Stimulated activated CD4-positive, alpha-beta T cell treated with anti-CD3 and anti-CD28 coated beads, Interleukin-4, amount 100 ng/mL, for 48 hours (primary cell): ENCODE data around the gene GNA15.
"Not testable (repeated sequence)": the region's sequence is repeated elsewhere in the genome, so short reads cannot be mapped to it uniquely, and the experiment has no call there.

Source experiments
- DNase-seq, 2 donors: peaks; one replicate each; pipeline ENCODE4 v3.0.0-alpha.2; 2020; ENCODE audit warnings: low read depth in 2 of 2

Gene GNA15

GRCh38 chr19:3149526-3150505 is 14.0 kb downstream of the GNA15 start:
- DNase-seq = no peak

- no peak for DNase-seq
These were observed 15.0 kb downstream of the GNA15 start for GRCh38 chr19:3150739-3151329.

GRCh38 chr19:3151563-3152418 is 16.0 kb downstream of the GNA15 start:
- DNase-seq = no peak

GRCh38 chr19:3152419-3152780 is 16.6 kb downstream of the GNA15 start:
- no peak for DNase-seq

GRCh38 chr19:3153286-3154230 is 17.7 kb downstream of the GNA15 start:
- DNase-seq = no peak

- DNase-seq = not testable (repeated sequence)
These were observed 18.6 kb downstream of the GNA15 start for GRCh38 chr19:3154447-3154846.

GRCh38 chr19:3154957-3155736 is 19.3 kb downstream of the GNA15 start:
- peak; percentile 67 to 88 for DNase-seq

- no peak for DNase-seq
These were observed 21.4 kb downstream of the GNA15 start for GRCh38 chr19:3157096-3157845.

GRCh38 chr19:3159565-3159964 is 23.7 kb downstream of the GNA15 start:
- no peak for DNase-seq

- no peak for DNase-seq
These were observed 24.4 kb downstream of the GNA15 start for GRCh38 chr19:3160219-3160618.

- DNase-seq = no peak
These were observed 25.6 kb downstream of the GNA15 start for GRCh38 chr19:3161453-3161852.

GRCh38 chr19:3162418-3163229 is 26.8 kb downstream of the GNA15 start:
- peak; percentile 22 to 46 for DNase-seq

GRCh38 chr19:3163230-3163886 is 27.5 kb downstream of the GNA15 start:
- DNase-seq = peak; percentile 60 to 67

GRCh38 chr19:3163943-3164342 is 28.1 kb downstream of the GNA15 start:
- no peak for DNase-seq

- no peak for DNase-seq
These were observed 31.9 kb downstream of the GNA15 start for GRCh38 chr19:3167533-3168272.

- DNase-seq = no peak
These were observed 36.2 kb downstream of the GNA15 start for GRCh38 chr19:3171894-3172672.

- not testable (repeated sequence) for DNase-seq
These were observed 36.8 kb downstream of the GNA15 start for GRCh38 chr19:3172673-3173000.
